GM12864 (cell line): ENCODE measurements around the gene OAT.

Experiments used
- DNase-seq: peaks from one replicate; pipeline ENCODE4 v3.0.0-alpha.2; 2011; ENCODE audit warnings: low read depth
- H3K4me3 ChIP-seq: 2 replicates; pipeline ENCODE4 v1.5.1; 2011; ENCODE audit warnings: mild to moderate bottlenecking, low read depth, low read length, control low read depth
- TF ChIP-seq, protein P1 (sequence below): IDR thresholded peaks from 2 replicates; pipeline ENCODE4 v1.5.1; 2011; ENCODE audit warnings: low read depth, mild to moderate bottlenecking, moderate library complexity, low read length, control low read depth, inconsistent platforms; ENCODE audit errors: missing control alignments

The OAT gene

DNA sequence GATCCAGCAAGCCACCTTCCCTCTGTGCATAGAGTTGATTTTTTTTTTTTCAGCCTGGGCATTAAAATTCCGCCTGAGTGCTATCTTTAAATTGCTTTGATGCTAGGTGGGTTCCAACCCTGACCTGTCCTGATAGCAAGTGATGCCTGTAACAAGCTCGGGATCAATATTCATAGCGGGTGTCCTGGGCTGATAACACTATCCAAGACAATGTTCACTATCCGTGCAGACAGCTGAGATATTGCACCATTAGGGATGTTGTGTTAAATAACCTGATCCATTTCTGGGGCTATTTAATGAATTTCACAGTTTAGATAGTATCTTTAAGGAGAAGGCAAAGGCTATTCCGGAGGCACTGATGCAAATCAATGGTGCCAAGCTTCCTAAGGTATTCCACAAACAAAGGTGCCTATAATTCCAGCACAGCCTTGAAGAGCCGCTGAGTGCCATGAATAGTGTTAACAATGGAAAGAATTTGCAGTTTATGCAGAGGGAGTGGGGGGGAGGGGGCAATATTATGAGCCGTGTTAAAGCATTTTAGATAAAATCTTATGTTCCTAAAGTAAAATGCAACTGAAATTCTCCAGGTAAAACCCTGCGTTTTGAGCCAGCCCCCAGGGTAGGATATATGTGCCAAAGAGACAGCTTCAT, 35.4 kb upstream of the OAT start:
- no peak overlapping the region for H3K4me3 ChIP-seq
- DNase-seq = no peak
- TF ChIP-seq, protein P1, sequence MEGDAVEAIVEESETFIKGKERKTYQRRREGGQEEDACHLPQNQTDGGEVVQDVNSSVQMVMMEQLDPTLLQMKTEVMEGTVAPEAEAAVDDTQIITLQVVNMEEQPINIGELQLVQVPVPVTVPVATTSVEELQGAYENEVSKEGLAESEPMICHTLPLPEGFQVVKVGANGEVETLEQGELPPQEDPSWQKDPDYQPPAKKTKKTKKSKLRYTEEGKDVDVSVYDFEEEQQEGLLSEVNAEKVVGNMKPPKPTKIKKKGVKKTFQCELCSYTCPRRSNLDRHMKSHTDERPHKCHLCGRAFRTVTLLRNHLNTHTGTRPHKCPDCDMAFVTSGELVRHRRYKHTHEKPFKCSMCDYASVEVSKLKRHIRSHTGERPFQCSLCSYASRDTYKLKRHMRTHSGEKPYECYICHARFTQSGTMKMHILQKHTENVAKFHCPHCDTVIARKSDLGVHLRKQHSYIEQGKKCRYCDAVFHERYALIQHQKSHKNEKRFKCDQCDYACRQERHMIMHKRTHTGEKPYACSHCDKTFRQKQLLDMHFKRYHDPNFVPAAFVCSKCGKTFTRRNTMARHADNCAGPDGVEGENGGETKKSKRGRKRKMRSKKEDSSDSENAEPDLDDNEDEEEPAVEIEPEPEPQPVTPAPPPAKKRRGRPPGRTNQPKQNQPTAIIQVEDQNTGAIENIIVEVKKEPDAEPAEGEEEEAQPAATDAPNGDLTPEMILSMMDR = no peak

DNA sequence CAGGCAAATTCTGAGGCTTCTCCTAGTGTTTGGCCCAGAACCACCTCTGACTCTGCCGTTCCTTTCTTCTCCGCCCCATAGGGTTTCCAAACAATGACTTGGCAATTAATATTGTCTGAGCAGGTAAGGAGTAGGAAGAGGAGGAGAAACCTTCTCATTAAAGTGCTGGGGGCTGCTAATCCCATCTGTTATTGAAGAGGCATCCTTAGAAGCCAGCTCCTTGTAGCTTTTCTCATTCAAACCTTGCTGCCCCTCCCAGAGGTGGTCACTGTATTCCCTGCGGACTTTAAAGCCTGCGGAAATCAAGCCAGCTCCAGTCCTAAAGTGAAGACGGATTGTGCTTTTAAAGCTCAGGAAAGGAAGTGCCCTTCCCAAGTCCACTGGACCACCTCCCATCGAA, 32.6 kb upstream of the OAT start:
- no peak overlapping the region for H3K4me3 ChIP-seq
- no peak for DNase-seq
- TF ChIP-seq, protein P1 = no peak

DNA sequence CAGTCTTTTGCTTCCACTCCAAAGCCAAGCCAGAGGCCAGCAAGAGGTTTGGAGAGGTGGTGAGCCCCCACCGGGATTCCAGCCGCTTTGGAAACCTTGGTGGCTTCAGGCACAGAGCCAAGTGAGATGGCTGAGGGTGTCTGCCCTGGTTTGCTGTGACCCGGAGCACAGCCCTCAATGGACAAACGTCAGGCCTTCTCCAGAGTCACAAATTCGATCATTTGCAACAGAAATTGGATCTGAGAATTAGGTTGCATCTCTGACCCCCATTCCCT, 32.0 kb upstream of the OAT start:
- TF ChIP-seq, protein P1 = no peak
- no peak for DNase-seq
- H3K4me3 ChIP-seq = no peak overlapping the region

DNA sequence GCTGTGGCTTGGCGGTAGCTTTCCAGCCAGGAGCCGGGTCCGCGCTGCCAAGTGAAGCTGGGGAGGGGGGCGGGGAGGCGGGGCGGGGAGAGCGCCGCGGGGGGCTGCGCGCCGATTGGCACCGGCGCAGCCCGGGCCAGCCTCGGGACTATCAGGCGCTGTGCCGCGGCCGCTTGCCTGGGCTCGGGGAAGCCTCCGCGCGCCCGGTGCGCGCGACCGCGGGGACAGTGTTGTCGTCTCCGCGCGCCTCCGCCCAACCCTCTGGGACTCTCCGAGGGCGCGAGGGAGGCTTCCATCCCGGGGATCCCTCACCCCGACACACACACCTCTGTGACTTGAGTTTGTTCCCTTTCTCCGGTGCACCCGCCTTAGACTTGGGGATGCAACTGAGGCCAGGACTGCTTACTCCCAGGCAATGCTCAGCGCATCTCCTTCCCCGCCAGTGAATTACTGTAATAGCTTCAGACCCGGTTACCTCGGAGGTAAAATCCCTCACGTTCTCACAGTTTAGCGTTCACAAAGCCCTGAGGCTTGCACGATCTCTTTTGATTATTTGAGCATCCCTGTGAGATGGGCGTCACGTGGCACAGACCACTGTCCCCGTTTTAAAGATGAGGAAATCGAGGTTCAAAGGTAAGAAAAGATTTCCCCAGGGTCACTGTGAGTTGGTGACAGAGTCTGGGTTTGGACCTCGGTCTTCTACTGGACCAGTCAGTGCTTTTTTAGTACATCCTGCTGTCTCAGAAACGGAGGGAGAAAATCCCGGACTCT, 31.5 kb upstream of the OAT start, which contains the start of gene NKX1-2:
Gene NKX1-2 (minus strand): TSS at position 24 of the 771 bp plus-strand sequence. CDS start 92 bp downstream, outside the sequence.
- TF ChIP-seq, protein P1 = no peak
- no peak for DNase-seq
- no peak within 1 kb of the TSS for H3K4me3 ChIP-seq

DNA sequence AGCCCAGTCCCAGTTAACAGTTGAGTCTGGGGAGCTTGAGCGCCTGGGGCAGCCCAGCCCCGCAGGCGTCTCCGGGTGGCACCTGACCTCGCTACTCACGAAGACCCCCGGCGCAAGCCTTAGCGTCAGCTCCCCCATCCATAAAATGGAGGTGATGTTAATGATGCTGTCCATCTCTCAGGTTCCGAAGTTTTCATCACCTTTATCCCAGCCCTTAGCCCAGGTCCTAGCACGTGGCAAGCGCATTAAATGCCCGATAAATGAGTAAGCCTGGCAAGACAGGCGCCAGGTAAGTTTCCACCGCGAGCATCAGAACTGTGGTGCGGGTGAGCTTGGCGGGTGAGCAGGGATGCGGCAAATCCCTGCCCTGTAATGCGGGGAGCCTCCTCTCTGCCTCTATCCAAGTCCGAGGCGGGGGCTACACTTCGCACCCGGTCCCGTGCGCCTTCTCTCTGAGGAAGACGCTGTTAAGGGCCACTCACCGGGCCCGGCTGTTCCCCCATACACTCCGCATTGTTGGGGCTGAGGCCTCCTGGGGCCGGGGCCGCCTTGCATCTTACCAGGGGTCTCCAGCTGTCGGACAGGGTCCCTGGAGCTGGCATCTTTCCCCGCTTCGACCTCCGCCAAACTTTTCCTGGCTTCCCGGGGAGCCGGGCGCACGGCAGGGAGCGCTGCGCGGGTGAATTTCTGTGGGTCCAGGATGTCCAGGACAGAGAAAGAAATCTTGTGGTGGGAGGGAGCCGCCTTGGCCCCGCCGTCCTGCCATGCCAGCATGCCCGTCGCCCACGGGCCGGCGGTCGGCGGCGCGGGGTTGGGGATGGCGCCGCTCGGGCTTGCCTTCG, 30.7 kb upstream of the OAT start:
- no peak for DNase-seq
- no peak overlapping the region for H3K4me3 ChIP-seq
- TF ChIP-seq, protein P1 = no peak

DNA sequence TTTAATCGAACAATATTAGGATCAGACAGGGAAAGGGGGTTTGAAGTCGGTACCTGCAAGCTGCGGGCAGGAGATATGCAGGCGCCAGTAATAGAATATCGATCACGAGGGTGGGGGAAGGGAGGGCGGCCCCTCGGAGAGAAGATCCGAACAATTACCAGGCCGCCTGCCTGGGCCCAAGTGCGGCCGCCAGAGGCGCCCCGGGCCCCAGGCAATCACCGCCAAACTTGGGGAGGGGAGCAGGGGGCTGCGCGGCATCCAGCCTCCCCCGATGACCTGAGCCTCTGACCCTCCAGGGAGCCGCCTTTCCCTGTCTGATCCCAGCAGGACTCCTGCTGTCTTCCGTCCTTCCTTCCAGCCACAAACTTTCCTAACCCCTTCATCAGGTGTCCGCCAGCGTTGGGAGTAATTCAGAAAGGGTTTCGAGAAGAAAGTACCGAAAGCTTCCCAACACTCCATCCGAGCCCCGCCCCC, 30.0 kb upstream of the OAT start:
- H3K4me3 ChIP-seq = no peak overlapping the region

More for the DNA sequence above, 30.0 kb upstream of the OAT start:
- TF ChIP-seq, protein P1 = no peak
- DNase-seq = no peak
